ENCODE results near the gene CFAP77. TPM values are rescaled to one million over a fixed set of nuclear protein-coding genes. Genes with fewer than 3 reads are reported as not detected.

CFAP77 gene
- total RNA-seq, 1 donor from 2014 or later: not detected

DNA sequence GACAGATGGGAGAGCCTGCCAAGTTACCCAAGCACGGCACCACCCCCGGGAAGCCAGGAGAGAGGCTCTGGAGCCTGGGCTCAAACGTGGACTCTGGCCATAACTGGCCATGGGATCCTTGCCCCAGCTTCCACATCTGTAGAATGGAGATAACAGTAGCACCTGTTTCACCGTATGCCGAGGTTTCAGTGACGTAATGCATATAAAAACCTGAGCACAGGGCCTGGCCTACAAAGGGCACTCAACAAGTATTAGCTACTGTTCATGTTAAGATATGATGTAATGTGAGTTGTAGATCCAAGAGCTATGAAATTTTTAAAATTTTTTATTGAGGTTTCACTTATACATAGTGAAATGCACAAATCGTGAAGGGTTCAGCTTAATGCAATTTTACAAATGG is 90.2 kb downstream of the CFAP77 start:
- intact Hi-C loops (cut with micrococcal nuclease): no loop called here
- POLR2A ChIA-PET: no interaction called here
- no peaks in the 10 kb centered on the region for H3K4me1 Mint-ChIP-seq

DNA sequence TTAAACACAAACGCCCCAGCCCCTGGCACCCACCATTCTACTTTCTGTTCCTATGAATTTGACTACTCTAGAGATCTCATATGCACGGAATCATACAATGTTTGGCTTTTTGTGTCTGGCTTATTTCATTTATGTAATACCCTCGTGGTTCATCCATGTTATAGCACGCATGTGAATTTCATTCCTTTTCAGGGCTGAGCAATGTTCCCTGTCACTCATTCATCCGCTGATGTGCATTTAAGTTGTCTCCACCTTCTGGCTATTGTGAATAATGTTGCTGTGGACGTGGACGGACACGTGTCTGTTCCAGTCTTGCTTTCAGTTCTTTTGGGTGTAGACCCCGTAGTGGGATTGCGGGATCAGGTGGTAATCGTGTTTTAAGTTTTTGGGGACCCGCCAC is 92.5 kb downstream of the CFAP77 start:
- intact Hi-C loops (cut with micrococcal nuclease): no loop called here
- TF ChIP-seq, protein P1, sequence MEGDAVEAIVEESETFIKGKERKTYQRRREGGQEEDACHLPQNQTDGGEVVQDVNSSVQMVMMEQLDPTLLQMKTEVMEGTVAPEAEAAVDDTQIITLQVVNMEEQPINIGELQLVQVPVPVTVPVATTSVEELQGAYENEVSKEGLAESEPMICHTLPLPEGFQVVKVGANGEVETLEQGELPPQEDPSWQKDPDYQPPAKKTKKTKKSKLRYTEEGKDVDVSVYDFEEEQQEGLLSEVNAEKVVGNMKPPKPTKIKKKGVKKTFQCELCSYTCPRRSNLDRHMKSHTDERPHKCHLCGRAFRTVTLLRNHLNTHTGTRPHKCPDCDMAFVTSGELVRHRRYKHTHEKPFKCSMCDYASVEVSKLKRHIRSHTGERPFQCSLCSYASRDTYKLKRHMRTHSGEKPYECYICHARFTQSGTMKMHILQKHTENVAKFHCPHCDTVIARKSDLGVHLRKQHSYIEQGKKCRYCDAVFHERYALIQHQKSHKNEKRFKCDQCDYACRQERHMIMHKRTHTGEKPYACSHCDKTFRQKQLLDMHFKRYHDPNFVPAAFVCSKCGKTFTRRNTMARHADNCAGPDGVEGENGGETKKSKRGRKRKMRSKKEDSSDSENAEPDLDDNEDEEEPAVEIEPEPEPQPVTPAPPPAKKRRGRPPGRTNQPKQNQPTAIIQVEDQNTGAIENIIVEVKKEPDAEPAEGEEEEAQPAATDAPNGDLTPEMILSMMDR (IDR thresholded peaks at IDR 0.05): no peak
- no peaks in the 10 kb centered on the region for H3K36me3 Mint-ChIP-seq (ENCODE audit: low read depth)
- no peak overlapping the region for H3K4me3 Mint-ChIP-seq
- no peaks in the 10 kb centered on the region for H3K9me3 Mint-ChIP-seq
- ChIA-PET CTCF (no interaction called here), POLR2A (no interaction called here)
- ATAC-seq (ENCODE audit: low read depth) (no peak), DNase-seq (no peak)
- peaks cover 6% of the 10 kb centered on the region for H3K4me1 Mint-ChIP-seq
- H3K27ac Mint-ChIP-seq: no peak overlapping the region
- peaks cover 14% of the 10 kb centered on the region for H3K27me3 Mint-ChIP-seq

More for the DNA sequence above, 90.2 kb downstream of the CFAP77 start:
- no peak overlapping the region for H3K27ac Mint-ChIP-seq
- no peak overlapping the region for H3K4me3 Mint-ChIP-seq
- peaks cover 13% of the 10 kb centered on the region for H3K27me3 Mint-ChIP-seq
- no peaks in the 10 kb centered on the region for H3K9me3 Mint-ChIP-seq
- H3K36me3 Mint-ChIP-seq (ENCODE audit: low read depth): no peaks in the 10 kb centered on the region
- ATAC-seq (ENCODE audit: low read depth) (no peak), DNase-seq (no peak)
- TF ChIP-seq, protein P1 (IDR thresholded peaks at IDR 0.05): no peak
- CTCF ChIA-PET: no interaction called here

DNA sequence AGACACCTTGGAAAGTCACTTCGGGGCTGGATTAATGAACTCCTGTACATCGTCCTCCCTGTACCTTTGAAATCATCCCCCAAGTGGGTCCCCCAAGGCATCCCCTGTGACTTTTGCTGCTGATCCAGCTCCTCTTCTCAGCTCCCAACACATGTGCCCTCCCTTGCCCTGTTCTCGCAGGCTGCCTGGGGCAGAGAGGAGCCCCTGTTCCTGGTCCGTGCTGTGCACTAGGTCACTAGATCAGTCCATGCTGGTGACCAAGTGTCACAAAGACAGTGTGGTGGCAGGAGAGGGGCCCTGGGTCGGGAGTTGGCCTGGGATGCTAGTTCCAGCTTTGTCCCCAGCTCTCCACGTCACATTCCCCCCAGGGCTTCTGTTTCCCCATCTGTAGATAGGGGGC is 93.1 kb downstream of the CFAP77 start:
- Mint-ChIP-seq H3K9me3 (no peaks in the 10 kb centered on the region), H3K27me3 (peaks cover 17% of the 10 kb centered on the region), H3K4me3 (no peak overlapping the region), H3K27ac (no peak overlapping the region), H3K36me3 (ENCODE audit: low read depth) (no peaks in the 10 kb centered on the region), H3K4me1 (peaks cover 8% of the 10 kb centered on the region)
- ATAC-seq (ENCODE audit: low read depth): no peak
- CTCF ChIA-PET: no interaction called here
- TF ChIP-seq, protein P1 (IDR thresholded peaks at IDR 0.05): no peak
- DNase-seq: no peak
- intact Hi-C loops (cut with micrococcal nuclease): no loop called here
- POLR2A ChIA-PET: no interaction called here

DNA sequence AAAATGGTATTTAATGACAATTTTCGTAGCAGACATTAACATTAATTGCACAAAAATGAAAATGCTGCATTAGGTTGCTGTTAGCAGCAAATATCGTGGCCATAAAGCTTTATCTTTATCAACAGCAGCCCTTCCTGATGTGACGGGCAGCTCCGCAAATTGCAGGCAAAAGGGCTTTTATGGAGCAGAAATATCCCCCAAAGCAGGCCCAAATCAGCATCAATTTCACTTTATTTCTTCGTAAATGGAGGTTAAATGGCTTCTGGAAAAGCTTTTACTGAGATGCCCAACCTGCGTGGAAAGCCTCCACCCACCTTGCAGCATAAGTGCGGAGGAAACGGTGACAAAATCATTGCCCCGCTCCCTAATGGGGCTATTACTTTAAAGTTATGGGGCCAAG is 94.5 kb downstream of the CFAP77 start:
- TF ChIP-seq, protein P1 (IDR thresholded peaks at IDR 0.05): no peak
- POLR2A ChIA-PET: no interaction called here

DNA sequence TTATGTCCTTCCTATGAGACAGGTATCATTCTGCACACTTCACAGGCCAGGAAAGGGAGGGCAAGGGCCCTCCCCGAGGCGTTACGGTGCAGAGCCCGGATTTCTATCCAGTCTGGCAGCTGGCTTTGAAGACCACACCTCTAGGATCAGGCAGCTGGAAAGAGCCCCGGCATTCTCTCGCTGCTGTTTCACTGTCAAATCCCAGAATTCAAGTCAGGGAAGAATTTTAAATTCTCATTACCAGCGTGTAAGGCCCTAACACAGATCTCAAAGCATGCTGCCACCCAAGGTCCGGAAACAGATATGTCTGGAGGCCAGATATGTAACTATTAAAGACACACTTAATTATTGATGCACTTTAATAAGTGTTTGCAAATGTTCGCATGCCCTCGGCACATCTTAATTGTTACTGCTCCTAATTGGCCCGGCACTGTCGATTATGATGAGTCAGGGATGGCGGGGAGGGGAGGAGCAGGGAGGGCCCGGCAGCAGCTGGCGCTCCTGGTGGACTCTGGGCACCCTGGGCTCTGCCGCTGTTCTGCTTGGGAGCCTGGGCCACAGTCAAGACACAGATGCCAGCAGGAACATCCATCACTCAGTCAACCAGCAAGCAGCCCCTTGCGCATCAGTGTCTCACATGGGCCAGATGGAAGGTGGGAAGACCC is 96.1 kb downstream of the CFAP77 start:
- Mint-ChIP-seq H3K27me3 (peaks cover 15% of the 10 kb centered on the region), H3K4me1 (peaks cover 8% of the 10 kb centered on the region), H3K36me3 (ENCODE audit: low read depth) (no peaks in the 10 kb centered on the region), H3K27ac (no peak overlapping the region), H3K4me3 (no peak overlapping the region), H3K9me3 (no peaks in the 10 kb centered on the region)
- no peak for ATAC-seq (ENCODE audit: low read depth)
- POLR2A ChIA-PET: no interaction called here
- intact Hi-C loops (cut with micrococcal nuclease): loop anchor here (2.0 kb wide), 1 partner anchor 69 kb away; no protein-coding TSS in a partner anchor
- no peak for DNase-seq
- TF ChIP-seq, protein P1 (IDR thresholded peaks at IDR 0.05): no peak
- CTCF ChIA-PET: interaction anchor here (1.2 to 3.0 kb wide), 4 partner anchors 12 to 395 kb away, joined by 5 to 10 read pairs (median 6); no protein-coding TSS in a partner anchor

More for the DNA sequence above, 94.5 kb downstream of the CFAP77 start:
- H3K4me3 Mint-ChIP-seq: no peak overlapping the region
- ATAC-seq (ENCODE audit: low read depth) (no peak), DNase-seq (no peak)
- H3K27me3 Mint-ChIP-seq: peaks cover 15% of the 10 kb centered on the region
- H3K4me1 Mint-ChIP-seq: peaks cover 8% of the 10 kb centered on the region
- H3K36me3 Mint-ChIP-seq (ENCODE audit: low read depth): no peaks in the 10 kb centered on the region
- CTCF ChIA-PET: interaction anchor here (1.0 kb wide), 1 partner anchor 294 kb away, joined by 3 read pairs; no protein-coding TSS in a partner anchor
- intact Hi-C loops (cut with micrococcal nuclease): no loop called here
- no peak overlapping the region for H3K27ac Mint-ChIP-seq
- H3K9me3 Mint-ChIP-seq: no peaks in the 10 kb centered on the region
